ENCODE measurements around the gene SLC38A3. TPM values are rescaled to one million over a fixed set of nuclear protein-coding genes. Genes with fewer than 3 reads are reported as not detected.

SLC38A3 gene
- total and polyA plus RNA-seq, 2 experiments from 2014 or later: 24.7 to 56.6 TPM

DNA sequence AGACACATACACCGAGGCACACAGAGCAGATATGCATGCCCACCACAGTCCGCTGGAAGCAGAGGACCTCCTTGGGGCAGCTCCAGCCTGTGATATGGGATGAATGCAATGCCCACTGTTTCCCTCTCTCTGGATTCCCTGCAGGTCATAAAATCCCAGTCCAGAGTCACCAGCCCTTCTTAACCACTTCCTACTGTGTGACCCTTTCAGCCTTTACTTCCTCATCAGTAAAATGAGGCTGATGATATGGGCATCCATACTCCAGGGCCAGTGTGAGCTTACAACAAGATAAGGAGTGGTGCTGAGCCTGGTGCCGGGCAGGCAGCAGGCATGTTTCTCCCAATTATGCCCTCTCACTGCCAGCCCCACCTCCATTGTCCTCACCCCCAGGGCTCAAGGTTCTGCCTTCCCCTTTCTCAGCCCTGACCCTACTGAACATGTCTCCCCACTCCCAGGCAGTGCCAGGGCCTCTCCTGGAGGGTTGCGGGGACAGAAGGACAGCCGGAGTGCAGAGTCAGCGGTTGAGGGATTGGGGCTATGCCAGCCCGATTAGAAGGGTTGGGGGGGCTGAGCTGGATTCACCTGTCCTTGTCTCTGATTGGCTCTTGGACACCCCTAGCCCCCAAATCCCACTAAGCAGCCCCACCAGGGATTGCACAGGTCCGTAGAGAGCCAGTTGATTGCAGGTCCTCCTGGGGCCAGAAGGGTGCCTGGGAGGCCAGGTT lies 14.0 kb upstream of the SLC38A3 start, which contains the start of gene GNAT1:
Gene GNAT1 (plus strand): TSS at position 675 of the 725 bp plus-strand sequence. CDS start 116 bp downstream, outside the sequence.
- H3K27ac ChIP-seq: no peak within 1 kb of the TSS
- no peaks in the 10 kb centered on the region for H3K4me1 ChIP-seq (ENCODE audit: insufficient read depth)
- H4K20me1 ChIP-seq (ENCODE audit: insufficient read depth, poor library complexity, severe bottlenecking): no peaks in the 10 kb centered on the region
- no peaks in the 10 kb centered on the region for H3K9me2 ChIP-seq (replicated peaks; ENCODE audit: insufficient read depth)
- H3K27me3 ChIP-seq: peaks cover 3% of the 10 kb centered on the region
- H3K36me3 ChIP-seq (replicated peaks; ENCODE audit: insufficient read depth, low read depth): no peaks in the 10 kb centered on the region
- no peak within 1 kb of the TSS for H3K4me3 ChIP-seq
- 85% methylated on average over 8 of the region's 8 CpGs for WGBS (ENCODE audit: low lambda C conversion rate, missing lambda C conversion rate)
- no peak within 1 kb of the TSS for H2AFZ ChIP-seq
- H3K9me3 ChIP-seq (ENCODE audit: low read depth): no peaks in the 10 kb centered on the region
- TF ChIP-seq, protein P1, sequence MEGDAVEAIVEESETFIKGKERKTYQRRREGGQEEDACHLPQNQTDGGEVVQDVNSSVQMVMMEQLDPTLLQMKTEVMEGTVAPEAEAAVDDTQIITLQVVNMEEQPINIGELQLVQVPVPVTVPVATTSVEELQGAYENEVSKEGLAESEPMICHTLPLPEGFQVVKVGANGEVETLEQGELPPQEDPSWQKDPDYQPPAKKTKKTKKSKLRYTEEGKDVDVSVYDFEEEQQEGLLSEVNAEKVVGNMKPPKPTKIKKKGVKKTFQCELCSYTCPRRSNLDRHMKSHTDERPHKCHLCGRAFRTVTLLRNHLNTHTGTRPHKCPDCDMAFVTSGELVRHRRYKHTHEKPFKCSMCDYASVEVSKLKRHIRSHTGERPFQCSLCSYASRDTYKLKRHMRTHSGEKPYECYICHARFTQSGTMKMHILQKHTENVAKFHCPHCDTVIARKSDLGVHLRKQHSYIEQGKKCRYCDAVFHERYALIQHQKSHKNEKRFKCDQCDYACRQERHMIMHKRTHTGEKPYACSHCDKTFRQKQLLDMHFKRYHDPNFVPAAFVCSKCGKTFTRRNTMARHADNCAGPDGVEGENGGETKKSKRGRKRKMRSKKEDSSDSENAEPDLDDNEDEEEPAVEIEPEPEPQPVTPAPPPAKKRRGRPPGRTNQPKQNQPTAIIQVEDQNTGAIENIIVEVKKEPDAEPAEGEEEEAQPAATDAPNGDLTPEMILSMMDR (IDR thresholded peaks at IDR 0.05; ENCODE audit: poor library complexity): no peak
- TF ChIP-seq EZH2phosphoT487 (IDR thresholded peaks at IDR 0.05; ENCODE audit: low read depth, severe bottlenecking, unreplicated experiment) (no peak), EZH2 (IDR thresholded peaks at IDR 0.05; ENCODE audit: borderline replicate concordance) (no peak)
- no peak for DNase-seq (ENCODE audit: low spot score)
- no peak within 1 kb of the TSS for H3K4me2 ChIP-seq
- H3K79me2 ChIP-seq: no peaks in the 10 kb centered on the region

DNA sequence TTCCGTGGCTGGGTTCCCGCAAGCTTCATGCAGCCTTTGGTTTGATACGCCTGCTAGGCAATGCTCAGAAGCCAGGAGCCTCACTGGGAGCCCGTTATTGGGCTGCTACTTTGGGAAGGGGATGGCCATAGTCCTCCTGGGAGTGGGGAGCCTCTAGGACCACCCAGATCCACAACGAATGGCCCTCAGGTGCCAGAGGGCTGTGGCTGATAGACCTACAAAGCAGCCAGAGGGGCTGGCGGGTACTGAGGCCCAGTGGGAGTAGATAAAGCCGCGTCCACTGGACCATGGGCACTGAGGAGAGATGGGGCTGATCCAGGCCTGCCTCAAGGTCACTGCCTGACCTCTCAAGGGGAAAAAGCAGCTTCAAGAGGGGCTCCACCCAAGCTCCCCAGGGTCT lies 12.9 kb upstream of the SLC38A3 start:
- WGBS (ENCODE audit: low lambda C conversion rate, missing lambda C conversion rate): 89% methylated on average over 8 of the region's 8 CpGs
- TF ChIP-seq EZH2phosphoT487 (IDR thresholded peaks at IDR 0.05; ENCODE audit: low read depth, severe bottlenecking, unreplicated experiment): no peak
- no peak for TF ChIP-seq EZH2 (IDR thresholded peaks at IDR 0.05; ENCODE audit: borderline replicate concordance)
- TF ChIP-seq, protein P1 (IDR thresholded peaks at IDR 0.05; ENCODE audit: poor library complexity): no peak

DNA sequence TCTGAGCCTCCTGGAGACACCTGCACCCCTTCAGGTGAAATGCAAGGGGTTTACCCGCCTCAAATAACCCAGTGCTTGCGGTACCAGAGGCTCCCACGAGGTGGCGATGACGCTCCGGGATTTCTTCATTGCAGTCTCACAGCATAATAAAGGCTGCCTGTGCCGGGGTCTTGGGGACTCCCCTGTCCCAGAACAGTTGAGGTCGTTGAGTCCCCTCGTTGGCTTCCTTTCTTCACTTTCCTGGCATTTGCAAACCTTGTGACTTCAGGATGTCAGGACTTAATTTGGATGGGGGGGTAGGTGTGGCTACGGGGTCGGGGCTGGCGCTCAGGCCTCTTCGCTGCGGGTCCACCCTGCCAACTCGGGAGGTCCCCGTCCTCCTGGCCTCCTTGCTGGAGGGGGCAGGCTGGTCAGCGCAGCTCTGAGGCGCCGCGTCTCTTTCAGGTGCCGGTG lies 12.4 kb upstream of the SLC38A3 start:
- no peaks in the 10 kb centered on the region for H4K20me1 ChIP-seq (ENCODE audit: insufficient read depth, poor library complexity, severe bottlenecking)

More for the DNA sequence above, 12.9 kb upstream of the SLC38A3 start:
- Histone ChIP-seq H3K4me1 (ENCODE audit: insufficient read depth) (no peaks in the 10 kb centered on the region), H3K4me2 (no peak overlapping the region), H4K20me1 (ENCODE audit: insufficient read depth, poor library complexity, severe bottlenecking) (no peaks in the 10 kb centered on the region), H3K9me2 (replicated peaks; ENCODE audit: insufficient read depth) (no peaks in the 10 kb centered on the region), H3K27ac (no peak overlapping the region), H3K79me2 (no peaks in the 10 kb centered on the region), H3K36me3 (replicated peaks; ENCODE audit: insufficient read depth, low read depth) (no peaks in the 10 kb centered on the region), H3K9me3 (ENCODE audit: low read depth) (no peaks in the 10 kb centered on the region), H2AFZ (no peak overlapping the region), H3K27me3 (peaks cover 3% of the 10 kb centered on the region), H3K4me3 (no peak overlapping the region)
- DNase-seq (ENCODE audit: low spot score): no peak

More for the DNA sequence above, 12.4 kb upstream of the SLC38A3 start:
- Histone ChIP-seq H3K4me2 (no peak overlapping the region), H3K4me3 (no peak overlapping the region), H3K36me3 (replicated peaks; ENCODE audit: insufficient read depth, low read depth) (no peaks in the 10 kb centered on the region), H3K4me1 (ENCODE audit: insufficient read depth) (no peaks in the 10 kb centered on the region), H3K9me3 (ENCODE audit: low read depth) (no peaks in the 10 kb centered on the region), H3K27ac (no peak overlapping the region), H3K9me2 (replicated peaks; ENCODE audit: insufficient read depth) (no peaks in the 10 kb centered on the region), H2AFZ (no peak overlapping the region), H3K79me2 (no peaks in the 10 kb centered on the region), H3K27me3 (peaks cover 3% of the 10 kb centered on the region)
- 46% methylated on average over 21 of the region's 21 CpGs for WGBS (ENCODE audit: low lambda C conversion rate, missing lambda C conversion rate)
- peak; percentile 72 for DNase-seq (ENCODE audit: low spot score)
- TF ChIP-seq, protein P1 (IDR thresholded peaks at IDR 0.05; ENCODE audit: poor library complexity): peak; percentile 90
- no peak for TF ChIP-seq EZH2 (IDR thresholded peaks at IDR 0.05; ENCODE audit: borderline replicate concordance)

Data from hepatocyte (in vitro differentiated cells).